ENCODE data around the gene NRL.

- TF ChIP-seq CTCF (IDR thresholded peaks at IDR 0.05) (no peak), POLR2A (IDR thresholded peaks at IDR 0.05) (no peak)
Observed at GRCh38 chr14:24095271-24096068, 19.3 kb downstream of the NRL start.

All from heart left ventricle (tissue), 13 donors.